Measurements from ENCODE around the gene FAN1. TPM values are rescaled to one million over a fixed set of nuclear protein-coding genes. Genes with fewer than 3 reads are reported as not detected.

The FAN1 gene
- total and polyA plus RNA-seq, 2 donors (not counting 1 experiment from before 2014, with no cell fraction given), result 8.9 to 25.1 TPM

- H3K9ac ChIP-seq (ENCODE audit: insufficient read depth, low read length), result no peak overlapping the region
- TF ChIP-seq CTCF (conservative IDR thresholded peaks at IDR 0.05 in 1 of 2, IDR thresholded peaks at IDR 0.05 in 1 of 2; ENCODE audit: low read depth in 1 of 2, low read length in 2 of 2) (no peak), EZH2 (IDR thresholded peaks at IDR 0.05; ENCODE audit: low read length, missing control alignments) (no peak)
- H3K36me3 ChIP-seq (ENCODE audit: control insufficient read depth, insufficient read depth, low read length), result peaks cover 14% of the 10 kb centered on the region
- H3K27me3 ChIP-seq (ENCODE audit: control insufficient read depth, insufficient read depth, low read length), result no peaks in the 10 kb centered on the region
- H3K9me3 ChIP-seq (ENCODE audit: control insufficient read depth, insufficient read depth, low read depth, low read length), result no peaks in the 10 kb centered on the region
- no peak overlapping the region for H2AFZ ChIP-seq (ENCODE audit: low read length)
- H3K4me2 ChIP-seq (ENCODE audit: extremely low read depth, insufficient read depth, low read length), result no peak overlapping the region
- H3K4me1 ChIP-seq (ENCODE audit: control insufficient read depth, extremely low read depth, insufficient read depth, low read length), result peaks cover 11% of the 10 kb centered on the region
- no peaks in the 10 kb centered on the region for H4K20me1 ChIP-seq (ENCODE audit: control insufficient read depth, extremely low read depth, insufficient read depth, low read length)
- H3K4me3 ChIP-seq (replicated peaks in 1 of 4; ENCODE audit: control extremely low read depth in 1 of 4, insufficient read depth in 1 of 4, low read depth in 3 of 4, low read length in 4 of 4), result no peak overlapping the region
- no peak for DNase-seq (ENCODE audit: low read depth in 2 of 2)
- no peak overlapping the region for H3K27ac ChIP-seq (ENCODE audit: insufficient read depth, low read length)
- H3K79me2 ChIP-seq (ENCODE audit: control insufficient read depth, insufficient read depth, low read length), result no peaks in the 10 kb centered on the region
Measured at GRCh38 chr15:30926161-30926560, 22.4 kb downstream of the FAN1 start.

- TF ChIP-seq EZH2 (IDR thresholded peaks at IDR 0.05; ENCODE audit: low read length, missing control alignments) (no peak), CTCF (conservative IDR thresholded peaks at IDR 0.05 in 1 of 2, IDR thresholded peaks at IDR 0.05 in 1 of 2; ENCODE audit: low read depth in 1 of 2, low read length in 2 of 2) (no peak)
- no peak overlapping the region for H3K9ac ChIP-seq (ENCODE audit: insufficient read depth, low read length)
- peaks cover 14% of the 10 kb centered on the region for H3K36me3 ChIP-seq (ENCODE audit: control insufficient read depth, insufficient read depth, low read length)
Measured at GRCh38 chr15:30927148-30927761, 23.5 kb downstream of the FAN1 start.

GRCh38 chr15:30928076-30928475 is 24.4 kb downstream of the FAN1 start:
- H3K4me3 ChIP-seq (replicated peaks in 1 of 4; ENCODE audit: control extremely low read depth in 1 of 4, insufficient read depth in 1 of 4, low read depth in 3 of 4, low read length in 4 of 4), result no peak overlapping the region
- H3K4me2 ChIP-seq (ENCODE audit: extremely low read depth, insufficient read depth, low read length), result no peak overlapping the region
- no peak overlapping the region for H3K27ac ChIP-seq (ENCODE audit: insufficient read depth, low read length)
- no peaks in the 10 kb centered on the region for H3K9me3 ChIP-seq (ENCODE audit: control insufficient read depth, insufficient read depth, low read depth, low read length)
- H3K27me3 ChIP-seq (ENCODE audit: control insufficient read depth, insufficient read depth, low read length), result no peaks in the 10 kb centered on the region
- no peak overlapping the region for H3K9ac ChIP-seq (ENCODE audit: insufficient read depth, low read length)
- H2AFZ ChIP-seq (ENCODE audit: low read length), result no peak overlapping the region
- H3K79me2 ChIP-seq (ENCODE audit: control insufficient read depth, insufficient read depth, low read length), result no peaks in the 10 kb centered on the region
- DNase-seq (ENCODE audit: low read depth in 2 of 2), result peak; percentile 8 to 15
- TF ChIP-seq CTCF (conservative IDR thresholded peaks at IDR 0.05 in 1 of 2, IDR thresholded peaks at IDR 0.05 in 1 of 2; ENCODE audit: low read depth in 1 of 2, low read length in 2 of 2) (no peak), EZH2 (IDR thresholded peaks at IDR 0.05; ENCODE audit: low read length, missing control alignments) (no peak)
- no peaks in the 10 kb centered on the region for H4K20me1 ChIP-seq (ENCODE audit: control insufficient read depth, extremely low read depth, insufficient read depth, low read length)
- H3K4me1 ChIP-seq (ENCODE audit: control insufficient read depth, extremely low read depth, insufficient read depth, low read length), result peaks cover 8% of the 10 kb centered on the region
- peaks cover 14% of the 10 kb centered on the region for H3K36me3 ChIP-seq (ENCODE audit: control insufficient read depth, insufficient read depth, low read length)

More at GRCh38 chr15:30927148-30927761, 23.5 kb downstream of the FAN1 start:
- peaks cover 8% of the 10 kb centered on the region for H3K4me1 ChIP-seq (ENCODE audit: control insufficient read depth, extremely low read depth, insufficient read depth, low read length)
- no peak overlapping the region for H3K4me2 ChIP-seq (ENCODE audit: extremely low read depth, insufficient read depth, low read length)
- H3K9me3 ChIP-seq (ENCODE audit: control insufficient read depth, insufficient read depth, low read depth, low read length), result no peaks in the 10 kb centered on the region
- H3K27me3 ChIP-seq (ENCODE audit: control insufficient read depth, insufficient read depth, low read length), result no peaks in the 10 kb centered on the region
- H4K20me1 ChIP-seq (ENCODE audit: control insufficient read depth, extremely low read depth, insufficient read depth, low read length), result no peaks in the 10 kb centered on the region
- no peaks in the 10 kb centered on the region for H3K79me2 ChIP-seq (ENCODE audit: control insufficient read depth, insufficient read depth, low read length)
- H2AFZ ChIP-seq (ENCODE audit: low read length), result no peak overlapping the region
- H3K4me3 ChIP-seq (replicated peaks in 1 of 4; ENCODE audit: control extremely low read depth in 1 of 4, insufficient read depth in 1 of 4, low read depth in 3 of 4, low read length in 4 of 4), result no peak overlapping the region
- DNase-seq (ENCODE audit: low read depth in 2 of 2), result no peak
- H3K27ac ChIP-seq (ENCODE audit: insufficient read depth, low read length), result no peak overlapping the region

Data from fibroblast of lung (primary cell).